SH-SY5Y (cell line): Measurements from ENCODE around the gene CACNA1H.

Experiments used
- GATA2 ChIP-seq: IDR thresholded peaks from 2 replicates; pipeline ENCODE4 v1.6.1; 2011; ENCODE audit warnings: mild to moderate bottlenecking, low read depth, low read length
- GATA3 ChIP-seq: IDR thresholded peaks from 2 replicates; pipeline ENCODE4 v1.6.1; 2011; ENCODE audit warnings: low read depth, mild to moderate bottlenecking, low read length, moderate library complexity

DNA sequence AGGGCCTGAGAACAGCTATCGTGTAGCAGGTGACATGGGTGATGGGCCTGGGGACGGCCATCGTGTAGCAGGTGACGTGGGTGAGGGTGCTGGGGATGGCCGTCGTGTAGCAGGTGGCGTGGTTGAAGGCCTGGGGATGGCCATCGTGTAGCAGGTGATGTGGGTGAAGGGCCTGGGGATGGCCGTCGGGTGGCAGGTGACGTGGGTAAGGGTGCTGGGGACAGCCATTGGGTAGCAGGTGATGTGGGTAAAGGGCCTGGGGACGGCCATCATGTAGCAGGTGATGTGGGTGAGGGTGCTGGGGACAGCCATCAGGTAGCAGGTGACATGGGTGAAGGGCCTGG lies 118.4 kb downstream of the CACNA1H start:
- TF ChIP-seq GATA3, result no peak
- TF ChIP-seq GATA2, result no peak
